ENCODE data around the gene LTC4S.

LTC4S gene

GRCh38 chr5:179795049-179795862 is 1.5 kb downstream of the LTC4S start:
- DNase-seq (ENCODE audit: low read depth in 2 of 3, low spot score in 2 of 3): no peak

GRCh38 chr5:179795863-179796833 is 2.4 kb downstream of the LTC4S start:
- peak in 1 of 3 experiments; percentile 54 for DNase-seq (ENCODE audit: low read depth in 2 of 3, low spot score in 2 of 3)

GRCh38 chr5:179796877-179797608 is 3.3 kb downstream of the LTC4S start:
- no peak for DNase-seq (ENCODE audit: low read depth in 2 of 3, low spot score in 2 of 3)

- no peak for DNase-seq (ENCODE audit: low read depth in 2 of 3, low spot score in 2 of 3)
Measured at GRCh38 chr5:179797741-179798140, 4.0 kb downstream of the LTC4S start.

GRCh38 chr5:179798144-179798770 is 4.5 kb downstream of the LTC4S start:
- no peak for DNase-seq (ENCODE audit: low read depth in 2 of 3, low spot score in 2 of 3)

GRCh38 chr5:179798771-179799643 is 5.2 kb downstream of the LTC4S start:
- DNase-seq (ENCODE audit: low read depth in 2 of 3, low spot score in 2 of 3): no peak

- no peak for DNase-seq (ENCODE audit: low read depth in 2 of 3, low spot score in 2 of 3)
Measured at GRCh38 chr5:179799644-179799973, 5.8 kb downstream of the LTC4S start.

GRCh38 chr5:179800071-179800695 is 6.4 kb downstream of the LTC4S start:
- no peak for DNase-seq (ENCODE audit: low read depth in 2 of 3, low spot score in 2 of 3)

GRCh38 chr5:179800696-179801201 is 7.0 kb downstream of the LTC4S start:
- no peak for DNase-seq (ENCODE audit: low read depth in 2 of 3, low spot score in 2 of 3)

GRCh38 chr5:179801304-179802206 is 7.8 kb downstream of the LTC4S start:
- DNase-seq (ENCODE audit: low read depth in 2 of 3, low spot score in 2 of 3): peak in 2 of 3 experiments; percentile 57 to 61

- no peak for DNase-seq (ENCODE audit: low read depth in 2 of 3, low spot score in 2 of 3)
Measured at GRCh38 chr5:179802207-179802883, 8.6 kb downstream of the LTC4S start.

GRCh38 chr5:179802950-179803562 is 9.3 kb downstream of the LTC4S start:
- DNase-seq (ENCODE audit: low read depth in 2 of 3, low spot score in 2 of 3): no peak

GRCh38 chr5:179803651-179804554 is 10.1 kb downstream of the LTC4S start:
- DNase-seq (ENCODE audit: low read depth in 2 of 3, low spot score in 2 of 3): no peak

GRCh38 chr5:179804555-179804947 is 10.8 kb downstream of the LTC4S start:
- DNase-seq (ENCODE audit: low read depth in 2 of 3, low spot score in 2 of 3): no peak

GRCh38 chr5:179805070-179805528 is 11.3 kb downstream of the LTC4S start:
- no peak for DNase-seq (ENCODE audit: low read depth in 2 of 3, low spot score in 2 of 3)

Measured in activated CD8-positive, alpha-beta memory T cell treated with anti-CD3 and anti-CD28 coated beads for 48 hours (primary cell).